Measurements from ENCODE around the gene MGRN1. TPM values are rescaled to one million over a fixed set of nuclear protein-coding genes. Genes with fewer than 3 reads are reported as not detected.

The MGRN1 gene
- total RNA-seq, 1 experiment from 2014 or later: 72.3 TPM

- ChIA-PET POLR2A (no interaction called here), CTCF (no interaction called here)
- no peaks in the 10 kb centered on the region for H3K27me3 ChIP-seq (replicated peaks; ENCODE audit: control insufficient read depth, insufficient read depth, low read length)
- H3K36me3 Mint-ChIP-seq (ENCODE audit: insufficient read depth, unreplicated experiment): peaks cover 43% of the 10 kb centered on the region
- DNase-seq: peak in 1 of 2 experiments; percentile 23
- intact Hi-C loops (cut with micrococcal nuclease; ENCODE audit: unreplicated experiment): no loop called here
- H3K4me3 ChIP-seq (ENCODE audit: low read depth, low read length): no peak overlapping the region
- H3K9me3 Mint-ChIP-seq (ENCODE audit: unreplicated experiment): no peaks in the 10 kb centered on the region
- TF ChIP-seq CTCF (IDR thresholded peaks at IDR 0.05; ENCODE audit: insufficient read depth in 1 of 2, low read depth in 1 of 2, low read length in 1 of 2, severe bottlenecking in 1 of 2, unreplicated experiment in 1 of 2): no peak
- no peaks in the 10 kb centered on the region for H3K4me1 ChIP-seq
- H3K27ac Mint-ChIP-seq (ENCODE audit: unreplicated experiment): no peak overlapping the region
- H3K36me3 ChIP-seq (ENCODE audit: control insufficient read depth, insufficient read depth, low read length): no peaks in the 10 kb centered on the region; the same call in 1 of the 2 replicates
- no peaks in the 10 kb centered on the region for H3K4me1 Mint-ChIP-seq (ENCODE audit: low read depth, unreplicated experiment)
- no peaks in the 10 kb centered on the region for H3K9me3 ChIP-seq
- no TSS peak for BruUV-seq (replicated peaks)
- H3K4me3 Mint-ChIP-seq (ENCODE audit: unreplicated experiment): no peak overlapping the region
- no peaks in the 10 kb centered on the region for H3K27me3 Mint-ChIP-seq (ENCODE audit: insufficient read depth, unreplicated experiment)
Measured at GRCh38 chr16:4699046-4699556, 74.5 kb downstream of the MGRN1 start.

- no peaks in the 10 kb centered on the region for H3K27me3 Mint-ChIP-seq (ENCODE audit: insufficient read depth, unreplicated experiment)
- DNase-seq: no peak
- H3K36me3 Mint-ChIP-seq (ENCODE audit: insufficient read depth, unreplicated experiment): peaks cover 38% of the 10 kb centered on the region
- Histone ChIP-seq H3K9me3 (no peaks in the 10 kb centered on the region), H3K36me3 (ENCODE audit: control insufficient read depth, insufficient read depth, low read length) (no peaks in the 10 kb centered on the region; the same call in 1 of the 2 replicates), H3K4me3 (ENCODE audit: low read depth, low read length) (no peak overlapping the region), H3K27me3 (replicated peaks; ENCODE audit: control insufficient read depth, insufficient read depth, low read length) (no peaks in the 10 kb centered on the region), H3K4me1 (no peaks in the 10 kb centered on the region)
- no peak overlapping the region for H3K4me3 Mint-ChIP-seq (ENCODE audit: unreplicated experiment)
- intact Hi-C loops (cut with micrococcal nuclease; ENCODE audit: unreplicated experiment): no loop called here
- no TSS peak for BruUV-seq (replicated peaks)
- no peaks in the 10 kb centered on the region for H3K4me1 Mint-ChIP-seq (ENCODE audit: low read depth, unreplicated experiment)
- POLR2A ChIA-PET: no interaction called here
- no peak for TF ChIP-seq CTCF (IDR thresholded peaks at IDR 0.05; ENCODE audit: insufficient read depth in 1 of 2, low read depth in 1 of 2, low read length in 1 of 2, severe bottlenecking in 1 of 2, unreplicated experiment in 1 of 2)
- no peaks in the 10 kb centered on the region for H3K9me3 Mint-ChIP-seq (ENCODE audit: unreplicated experiment)
- no peak overlapping the region for H3K27ac Mint-ChIP-seq (ENCODE audit: unreplicated experiment)
- CTCF ChIA-PET: no interaction called here
Measured at GRCh38 chr16:4700380-4700996, 75.9 kb downstream of the MGRN1 start.

- TF ChIP-seq CTCF (IDR thresholded peaks at IDR 0.05; ENCODE audit: insufficient read depth in 1 of 2, low read depth in 1 of 2, low read length in 1 of 2, severe bottlenecking in 1 of 2, unreplicated experiment in 1 of 2): no peak
- Mint-ChIP-seq H3K27ac (ENCODE audit: unreplicated experiment) (no peak overlapping the region), H3K9me3 (ENCODE audit: unreplicated experiment) (no peaks in the 10 kb centered on the region), H3K4me3 (ENCODE audit: unreplicated experiment) (no peak overlapping the region), H3K36me3 (ENCODE audit: insufficient read depth, unreplicated experiment) (peaks cover 34% of the 10 kb centered on the region), H3K27me3 (ENCODE audit: insufficient read depth, unreplicated experiment) (no peaks in the 10 kb centered on the region), H3K4me1 (ENCODE audit: low read depth, unreplicated experiment) (no peaks in the 10 kb centered on the region)
- POLR2A ChIA-PET: no interaction called here
- H3K36me3 ChIP-seq (ENCODE audit: control insufficient read depth, insufficient read depth, low read length): no peaks in the 10 kb centered on the region; the same call in 1 of the 2 replicates
- BruUV-seq (replicated peaks): no TSS peak
- H3K9me3 ChIP-seq: no peaks in the 10 kb centered on the region
- no peak for DNase-seq
- no peaks in the 10 kb centered on the region for H3K4me1 ChIP-seq
- CTCF ChIA-PET: no interaction called here
- no peaks in the 10 kb centered on the region for H3K27me3 ChIP-seq (replicated peaks; ENCODE audit: control insufficient read depth, insufficient read depth, low read length)
- no peak overlapping the region for H3K4me3 ChIP-seq (ENCODE audit: low read depth, low read length)
- intact Hi-C loops (cut with micrococcal nuclease; ENCODE audit: unreplicated experiment): no loop called here
Measured at GRCh38 chr16:4700997-4701743, 76.5 kb downstream of the MGRN1 start.
